ENCODE results near the gene MXI1. TPM values are rescaled to one million over a fixed set of nuclear protein-coding genes. Genes with fewer than 3 reads are reported as not detected.

MXI1 gene
- polyA plus RNA-seq, 1 experiment: 17.1 TPM

DNA sequence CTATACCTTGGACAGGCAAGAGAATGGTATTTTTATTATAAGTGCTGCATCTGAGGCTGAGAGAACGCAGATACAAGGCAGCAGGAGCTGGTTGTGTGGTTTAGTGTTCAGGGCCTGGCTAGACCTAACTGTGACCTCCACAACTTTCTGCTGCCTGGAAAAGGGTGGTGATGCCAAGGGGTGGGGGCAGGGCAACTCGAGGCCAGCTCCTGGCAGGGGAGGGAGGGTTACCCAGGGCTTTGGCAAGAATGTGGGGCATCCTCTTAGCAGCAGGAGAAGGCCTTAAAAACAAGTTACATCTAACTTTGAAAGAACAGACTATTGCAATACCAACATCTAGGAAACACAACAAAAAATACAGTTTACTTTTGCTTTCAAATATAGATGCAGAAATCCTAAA, 13.0 kb downstream of the MXI1 start:
- DNase-seq (ENCODE audit: low read depth): no peak
- TF ChIP-seq CTCF (IDR thresholded peaks at IDR 0.05; ENCODE audit: insufficient read depth, low read depth, low read length): no peak
- ChIA-PET POLR2A (no interaction called here), CTCF (interaction anchor here (1.1 kb wide), 1 partner anchor 82 kb away, joined by 6 read pairs; no protein-coding TSS in a partner anchor)
- H3K27me3 ChIP-seq (ENCODE audit: control insufficient read depth, insufficient read depth, low read length): no peaks in the 10 kb centered on the region
- H3K36me3 ChIP-seq (ENCODE audit: control insufficient read depth, insufficient read depth, low read length): no peaks in the 10 kb centered on the region; the same call in 1 of the 2 replicates
- no peak overlapping the region for H3K4me3 ChIP-seq (ENCODE audit: low read depth, low read length)

DNA sequence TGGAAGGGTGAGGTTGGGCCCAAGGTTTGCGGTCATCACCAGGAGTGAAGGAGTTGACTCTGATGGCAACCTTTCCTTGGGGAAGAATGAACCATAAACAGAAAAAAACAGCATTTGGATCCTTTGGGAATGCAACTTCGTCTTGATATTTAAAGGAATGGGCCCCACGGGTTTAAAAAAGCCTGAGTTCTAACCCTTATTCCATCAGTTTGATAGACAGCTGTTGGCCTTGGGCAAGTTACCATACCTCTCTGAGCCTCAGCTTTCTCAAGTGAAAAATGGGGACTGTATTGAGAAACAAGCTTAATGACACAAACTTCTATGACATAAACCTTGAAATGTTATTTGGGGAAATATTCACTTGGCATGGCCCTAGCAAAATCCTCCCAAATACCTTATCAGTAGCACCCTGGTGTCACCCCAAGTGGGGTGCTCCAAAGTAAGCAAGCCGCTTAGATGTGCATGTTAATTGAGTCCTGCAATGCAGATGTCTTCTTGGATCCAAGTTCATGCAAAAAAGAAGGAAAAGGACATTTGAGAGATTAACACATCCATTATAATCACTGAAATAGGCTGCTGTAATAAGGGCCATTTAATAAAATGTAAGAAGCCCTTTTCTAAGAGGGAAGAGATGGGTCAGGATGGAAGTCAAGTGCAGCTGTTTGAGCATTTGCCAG, 13.8 kb downstream of the MXI1 start:
- POLR2A ChIA-PET: interaction anchor here (0.7 to 1.1 kb wide), 2 partner anchors 13 to 82 kb away, joined by 6 read pairs; no protein-coding TSS in a partner anchor

GRCh38 chr10:110221721-110222261, 14.4 kb downstream of the MXI1 start:
- H3K36me3 ChIP-seq (ENCODE audit: control insufficient read depth, insufficient read depth, low read length): no peaks in the 10 kb centered on the region; the same call in 1 of the 2 replicates
- peak; percentile 77 for DNase-seq (ENCODE audit: low read depth)
- H3K27me3 ChIP-seq (ENCODE audit: control insufficient read depth, insufficient read depth, low read length): no peaks in the 10 kb centered on the region
- ChIA-PET POLR2A (interaction anchor here (0.7 to 1.1 kb wide), 2 partner anchors 13 to 82 kb away, joined by 6 read pairs; no protein-coding TSS in a partner anchor), CTCF (interaction anchor here (1.0 to 1.4 kb wide), 6 partner anchors 8 to 338 kb away, joined by 3 to 10 read pairs (median 4); no protein-coding TSS in a partner anchor)
- peak; percentile 45 for TF ChIP-seq CTCF (IDR thresholded peaks at IDR 0.05; ENCODE audit: insufficient read depth, low read depth, low read length)
- H3K4me3 ChIP-seq (ENCODE audit: low read depth, low read length): peak overlapping the region; percentile 48

More for the DNA sequence above, 13.8 kb downstream of the MXI1 start:
- Histone ChIP-seq H3K4me3 (ENCODE audit: low read depth, low read length) (peak overlapping the region; percentile 48), H3K27me3 (ENCODE audit: control insufficient read depth, insufficient read depth, low read length) (no peaks in the 10 kb centered on the region), H3K36me3 (ENCODE audit: control insufficient read depth, insufficient read depth, low read length) (no peaks in the 10 kb centered on the region; the same call in 1 of the 2 replicates)
- no peak for TF ChIP-seq CTCF (IDR thresholded peaks at IDR 0.05; ENCODE audit: insufficient read depth, low read depth, low read length)
- no peak for DNase-seq (ENCODE audit: low read depth)
- CTCF ChIA-PET: interaction anchor here (1.0 to 1.4 kb wide), 6 partner anchors 8 to 337 kb away, joined by 3 to 10 read pairs (median 4); no protein-coding TSS in a partner anchor

GRCh38 chr10:110222641-110223297, 15.4 kb downstream of the MXI1 start:
- no peak for TF ChIP-seq CTCF (IDR thresholded peaks at IDR 0.05; ENCODE audit: insufficient read depth, low read depth, low read length)
- no peak overlapping the region for H3K4me3 ChIP-seq (ENCODE audit: low read depth, low read length)
- no peaks in the 10 kb centered on the region for H3K27me3 ChIP-seq (ENCODE audit: control insufficient read depth, insufficient read depth, low read length)
- H3K36me3 ChIP-seq (ENCODE audit: control insufficient read depth, insufficient read depth, low read length): no peaks in the 10 kb centered on the region; the same call in 1 of the 2 replicates
- POLR2A ChIA-PET: interaction anchor here (1.1 kb wide), 1 partner anchor 14 kb away, joined by 6 read pairs; no protein-coding TSS in a partner anchor
- no peak for DNase-seq (ENCODE audit: low read depth)
- CTCF ChIA-PET: interaction anchor here (1.2 to 1.4 kb wide), 3 partner anchors 9 to 339 kb away, joined by 3 read pairs; no protein-coding TSS in a partner anchor
